Fibroblast of mammary gland (primary cell): ENCODE data around the gene KLHL29.

Experiments used
- DNase-seq: peaks from one replicate; pipeline ENCODE4 v3.0.0-alpha.2; 2010; ENCODE audit warnings: low read depth
- H3K4me3 ChIP-seq: 2 replicates; pipeline ENCODE4 v1.5.1; 2011; ENCODE audit warnings: low read depth, mild to moderate bottlenecking, low read length, moderate library complexity; ENCODE audit not compliant: control insufficient read depth
- TF ChIP-seq, protein P1 (sequence below): conservative IDR thresholded peaks from 2 replicates; pipeline ENCODE4 v1.5.1; 2011; ENCODE audit warnings: low read depth, low read length, inconsistent platforms; ENCODE audit not compliant: control insufficient read depth, insufficient read depth

Gene KLHL29

DNA sequence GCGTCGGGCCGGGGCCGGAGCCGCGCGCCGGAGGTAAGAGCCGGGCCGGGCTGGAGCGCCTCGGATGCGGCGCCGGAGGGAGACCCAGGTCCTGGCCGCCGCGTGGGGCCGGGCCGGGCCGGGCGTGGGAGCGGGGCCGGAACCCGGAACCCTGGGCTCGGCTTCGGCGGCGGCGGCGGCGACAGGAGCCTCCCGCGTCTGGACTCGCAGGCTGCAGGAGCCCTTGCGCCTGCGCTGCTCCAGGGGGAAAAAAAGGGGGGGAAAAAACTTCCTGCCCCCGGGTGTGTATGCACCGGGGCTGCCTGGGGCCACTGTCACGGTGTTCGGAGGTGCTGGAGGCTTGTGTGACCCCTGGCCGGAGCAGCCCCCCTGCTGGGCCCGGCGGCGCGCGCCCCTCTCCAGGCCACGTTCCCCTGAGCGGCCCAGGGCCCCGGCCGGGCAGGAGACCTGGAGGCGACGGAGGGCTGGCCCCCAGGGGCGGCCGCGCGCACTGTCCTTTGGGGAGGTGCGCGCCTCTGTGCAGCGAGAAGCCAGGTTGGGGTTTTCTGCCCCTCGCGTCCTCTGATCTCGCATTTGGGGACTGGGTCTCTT lies 864 bp downstream of the KLHL29 start:
- DNase-seq: no peak
- H3K4me3 ChIP-seq: peak overlapping the region; percentile 65
- TF ChIP-seq, protein P1, sequence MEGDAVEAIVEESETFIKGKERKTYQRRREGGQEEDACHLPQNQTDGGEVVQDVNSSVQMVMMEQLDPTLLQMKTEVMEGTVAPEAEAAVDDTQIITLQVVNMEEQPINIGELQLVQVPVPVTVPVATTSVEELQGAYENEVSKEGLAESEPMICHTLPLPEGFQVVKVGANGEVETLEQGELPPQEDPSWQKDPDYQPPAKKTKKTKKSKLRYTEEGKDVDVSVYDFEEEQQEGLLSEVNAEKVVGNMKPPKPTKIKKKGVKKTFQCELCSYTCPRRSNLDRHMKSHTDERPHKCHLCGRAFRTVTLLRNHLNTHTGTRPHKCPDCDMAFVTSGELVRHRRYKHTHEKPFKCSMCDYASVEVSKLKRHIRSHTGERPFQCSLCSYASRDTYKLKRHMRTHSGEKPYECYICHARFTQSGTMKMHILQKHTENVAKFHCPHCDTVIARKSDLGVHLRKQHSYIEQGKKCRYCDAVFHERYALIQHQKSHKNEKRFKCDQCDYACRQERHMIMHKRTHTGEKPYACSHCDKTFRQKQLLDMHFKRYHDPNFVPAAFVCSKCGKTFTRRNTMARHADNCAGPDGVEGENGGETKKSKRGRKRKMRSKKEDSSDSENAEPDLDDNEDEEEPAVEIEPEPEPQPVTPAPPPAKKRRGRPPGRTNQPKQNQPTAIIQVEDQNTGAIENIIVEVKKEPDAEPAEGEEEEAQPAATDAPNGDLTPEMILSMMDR: no peak

DNA sequence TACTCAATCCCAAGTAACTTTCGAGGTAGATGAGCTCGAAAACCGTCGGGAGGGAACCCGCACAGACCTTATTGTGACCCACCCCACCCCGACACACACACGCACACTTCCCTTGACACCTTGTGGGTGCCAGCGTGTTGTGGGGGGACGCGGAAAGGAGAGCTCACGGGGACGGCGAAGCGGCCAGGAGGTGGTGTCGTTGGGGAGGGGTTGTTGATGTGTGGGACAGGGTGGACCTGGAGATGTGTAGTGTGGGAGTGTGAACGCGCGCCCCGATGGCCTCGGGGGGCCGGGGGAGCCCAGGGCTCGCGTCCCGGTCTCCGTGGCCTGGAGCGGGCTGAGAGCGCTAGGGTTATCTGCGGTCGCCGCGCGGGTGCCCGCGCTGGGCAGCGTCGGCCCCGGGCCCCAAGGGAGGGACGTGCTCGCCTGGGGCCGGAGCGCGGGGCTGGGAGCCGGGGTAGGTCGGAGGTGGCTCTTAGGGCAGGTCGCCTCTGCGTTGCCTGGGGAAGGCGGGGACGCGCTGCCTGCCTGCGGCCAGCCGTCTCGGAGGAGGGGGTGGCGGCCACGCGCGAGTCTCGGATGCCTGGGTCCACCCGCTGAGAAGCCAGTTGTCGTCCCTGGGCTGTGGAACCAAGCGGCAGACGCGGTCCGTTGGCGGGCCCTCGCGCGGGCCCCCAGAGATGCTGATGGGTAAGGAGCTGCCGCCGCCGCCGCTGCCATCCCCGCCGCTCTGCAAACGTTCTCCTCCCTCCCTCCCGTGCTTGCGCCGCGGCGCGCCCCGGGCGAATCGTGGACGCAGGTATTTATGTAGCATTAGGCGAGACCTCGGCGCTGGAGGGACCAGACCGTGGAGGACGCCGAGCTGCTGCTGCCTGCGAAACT lies 1.6 kb downstream of the KLHL29 start:
- H3K4me3 ChIP-seq: peak overlapping the region; percentile 65
- no peak for DNase-seq
- TF ChIP-seq, protein P1: no peak

DNA sequence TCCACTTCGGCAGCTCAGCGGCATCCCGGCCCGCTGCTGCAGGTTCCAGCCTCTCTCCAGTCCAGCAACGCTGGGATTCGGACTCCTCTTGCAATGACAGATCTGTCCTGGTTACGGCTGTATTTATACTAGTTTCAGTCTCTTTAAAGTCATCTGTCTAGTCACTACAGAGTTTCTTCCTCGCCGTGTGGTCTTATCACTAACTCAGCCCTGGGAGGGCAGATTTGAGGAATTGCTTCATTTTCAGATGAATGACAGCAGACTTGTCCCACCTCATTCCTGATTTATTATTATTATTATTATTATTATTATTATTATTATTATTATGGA lies 2.2 kb downstream of the KLHL29 start:
- H3K4me3 ChIP-seq: peak overlapping the region; percentile 65

DNA sequence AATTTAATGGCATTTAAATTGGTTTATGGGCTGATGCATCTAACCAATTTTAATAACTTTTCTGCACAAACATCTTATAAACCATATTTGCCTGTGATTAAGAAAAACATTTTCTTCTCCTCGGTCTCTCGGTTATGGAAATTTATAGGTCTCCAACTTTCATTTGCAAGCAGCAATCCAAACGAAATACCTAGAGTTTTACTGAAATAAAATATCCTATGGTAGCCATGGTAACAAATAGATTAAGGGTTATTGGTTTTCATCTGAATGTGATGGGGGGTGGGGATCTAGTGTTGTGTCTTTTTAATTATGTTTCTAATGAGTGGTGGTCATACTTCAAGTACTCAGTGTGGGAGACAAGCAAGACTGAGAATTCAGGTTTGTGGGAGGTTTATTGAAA lies 2.9 kb downstream of the KLHL29 start:
- TF ChIP-seq, protein P1: no peak

More for the DNA sequence above, 2.2 kb downstream of the KLHL29 start:
- DNase-seq: no peak
- TF ChIP-seq, protein P1: no peak

DNA sequence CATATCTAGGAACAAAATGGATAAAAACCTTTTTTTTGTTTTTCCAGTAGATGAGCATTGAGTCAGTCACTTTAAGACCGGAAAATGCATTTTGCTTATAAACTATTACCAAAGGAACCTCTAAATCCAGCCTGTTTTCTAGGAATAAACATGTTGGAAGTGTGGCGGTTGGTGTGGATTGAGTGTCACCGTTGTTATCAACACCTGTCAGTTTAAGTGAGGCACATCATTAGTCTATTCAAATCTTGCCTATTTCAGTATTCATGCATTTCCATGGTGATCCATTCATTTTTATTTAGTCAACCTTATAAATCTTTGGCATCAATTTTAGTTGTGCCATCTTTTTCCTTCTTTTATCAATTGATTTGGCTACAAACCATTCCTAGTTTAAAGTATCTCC lies 3.3 kb downstream of the KLHL29 start:
- DNase-seq: no peak
- H3K4me3 ChIP-seq: no peak overlapping the region
- TF ChIP-seq, protein P1: no peak

More for the DNA sequence above, 2.9 kb downstream of the KLHL29 start:
- H3K4me3 ChIP-seq: no peak overlapping the region
- DNase-seq: no peak

DNA sequence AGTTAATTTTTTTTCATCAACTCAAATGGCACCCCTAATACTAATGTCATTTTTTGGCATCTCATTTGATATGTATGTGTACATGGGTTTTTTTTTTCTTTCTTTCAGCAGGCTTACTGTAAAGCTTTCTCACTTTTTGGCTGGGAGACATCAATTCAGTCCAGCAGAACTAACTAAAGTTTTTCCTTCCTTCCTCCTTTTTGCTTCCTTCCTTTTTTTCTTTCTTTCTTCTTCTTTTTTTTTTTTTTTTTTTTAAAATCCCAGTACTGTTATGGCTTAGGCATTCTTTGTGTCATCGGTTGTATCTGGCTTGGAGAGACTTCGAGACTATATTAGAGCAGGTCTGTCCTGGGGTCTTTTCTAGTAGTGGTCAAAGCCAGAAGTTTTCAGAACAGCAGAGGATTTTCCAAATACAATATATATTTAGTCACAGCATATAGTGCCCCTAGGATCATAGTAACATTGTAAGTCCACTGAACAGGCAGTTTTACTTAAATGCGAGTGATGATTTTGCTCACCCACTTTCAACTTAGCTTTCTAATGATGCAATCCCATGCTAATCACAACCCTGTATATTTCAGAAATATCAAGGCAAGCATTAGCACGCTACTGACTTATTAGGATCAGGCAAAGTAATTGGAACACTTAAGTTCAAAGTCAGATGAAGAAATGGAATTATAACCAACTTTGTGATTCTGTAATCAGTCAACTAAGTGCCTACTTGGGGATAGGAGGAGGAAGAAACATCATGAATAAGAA lies 4.0 kb downstream of the KLHL29 start:
- no peak for DNase-seq
- TF ChIP-seq, protein P1: no peak
- no peak overlapping the region for H3K4me3 ChIP-seq
